ENCODE measurements around the gene ADGRG3. TPM values are rescaled to one million over a fixed set of nuclear protein-coding genes. Genes with fewer than 3 reads are reported as not detected.

ADGRG3 gene
- total RNA-seq, 1 donor from 2014 or later, result not detected

GRCh38 chr16:57657228-57657627, 10.9 kb upstream of the ADGRG3 start:
- H3K36me3 Mint-ChIP-seq (ENCODE audit: unreplicated experiment), result no peaks in the 10 kb centered on the region
- no peak for TF ChIP-seq CTCF (IDR thresholded peaks at IDR 0.05)

GRCh38 chr16:57658130-57658877, 9.8 kb upstream of the ADGRG3 start:
- TF ChIP-seq CTCF (IDR thresholded peaks at IDR 0.05), result no peak
- Mint-ChIP-seq H3K4me3 (ENCODE audit: unreplicated experiment) (no peak overlapping the region), H3K36me3 (ENCODE audit: unreplicated experiment) (no peaks in the 10 kb centered on the region), H3K9me3 (ENCODE audit: unreplicated experiment) (no peaks in the 10 kb centered on the region), H3K4me1 (ENCODE audit: unreplicated experiment) (peaks cover 12% of the 10 kb centered on the region), H3K27me3 (ENCODE audit: unreplicated experiment) (peaks cover 2% of the 10 kb centered on the region), H3K27ac (ENCODE audit: unreplicated experiment) (no peak overlapping the region)
- no peak for DNase-seq (ENCODE audit: extremely low spot score, unreplicated experiment)

More at GRCh38 chr16:57657228-57657627, 10.9 kb upstream of the ADGRG3 start:
- Mint-ChIP-seq H3K4me1 (ENCODE audit: unreplicated experiment) (peaks cover 12% of the 10 kb centered on the region), H3K27ac (ENCODE audit: unreplicated experiment) (no peak overlapping the region), H3K4me3 (ENCODE audit: unreplicated experiment) (no peak overlapping the region), H3K9me3 (ENCODE audit: unreplicated experiment) (no peaks in the 10 kb centered on the region), H3K27me3 (ENCODE audit: unreplicated experiment) (peaks cover 2% of the 10 kb centered on the region)
- DNase-seq (ENCODE audit: extremely low spot score, unreplicated experiment), result no peak

DNA sequence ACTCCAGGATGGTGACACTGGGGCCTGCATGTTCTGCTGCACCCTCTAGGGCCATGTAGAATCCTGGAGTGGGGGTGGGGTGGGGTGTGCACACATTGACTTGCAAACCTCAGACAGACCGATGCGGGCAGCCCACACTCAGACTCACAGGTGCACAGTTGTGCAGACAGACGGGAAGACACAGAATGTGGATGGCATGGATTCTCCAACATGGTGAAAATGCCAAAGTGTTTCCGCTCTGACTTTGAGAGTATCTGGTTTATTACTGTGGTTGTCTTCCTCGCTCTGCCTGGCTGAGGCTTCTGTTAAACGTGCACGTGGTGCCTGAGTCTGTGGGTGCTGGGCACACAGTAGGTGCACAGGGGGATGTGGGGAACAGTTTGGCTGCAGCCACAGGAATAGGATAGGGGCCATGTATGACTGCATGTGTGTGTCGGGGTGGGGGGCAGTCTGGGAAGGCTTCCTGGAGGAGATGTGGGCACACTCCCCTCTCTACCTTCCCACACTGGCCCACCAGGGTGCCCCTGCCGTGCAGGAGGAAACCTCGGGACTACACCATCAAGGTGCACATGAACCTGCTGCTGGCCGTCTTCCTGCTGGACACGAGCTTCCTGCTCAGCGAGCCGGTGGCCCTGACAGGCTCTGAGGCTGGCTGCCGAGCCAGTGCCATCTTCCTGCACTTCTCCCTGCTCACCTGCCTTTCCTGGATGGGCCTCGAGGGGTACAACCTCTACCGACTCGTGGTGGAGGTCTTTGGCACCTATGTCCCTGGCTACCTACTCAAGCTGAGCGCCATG, 9.0 kb upstream of the ADGRG3 start:
- Mint-ChIP-seq H3K4me1 (ENCODE audit: unreplicated experiment) (peaks cover 7% of the 10 kb centered on the region), H3K4me3 (ENCODE audit: unreplicated experiment) (no peak overlapping the region), H3K27ac (ENCODE audit: unreplicated experiment) (no peak overlapping the region), H3K27me3 (ENCODE audit: unreplicated experiment) (peaks cover 2% of the 10 kb centered on the region), H3K9me3 (ENCODE audit: unreplicated experiment) (no peaks in the 10 kb centered on the region), H3K36me3 (ENCODE audit: unreplicated experiment) (no peaks in the 10 kb centered on the region)
- DNase-seq (ENCODE audit: extremely low spot score, unreplicated experiment), result no peak
- no peak for TF ChIP-seq CTCF (IDR thresholded peaks at IDR 0.05)

DNA sequence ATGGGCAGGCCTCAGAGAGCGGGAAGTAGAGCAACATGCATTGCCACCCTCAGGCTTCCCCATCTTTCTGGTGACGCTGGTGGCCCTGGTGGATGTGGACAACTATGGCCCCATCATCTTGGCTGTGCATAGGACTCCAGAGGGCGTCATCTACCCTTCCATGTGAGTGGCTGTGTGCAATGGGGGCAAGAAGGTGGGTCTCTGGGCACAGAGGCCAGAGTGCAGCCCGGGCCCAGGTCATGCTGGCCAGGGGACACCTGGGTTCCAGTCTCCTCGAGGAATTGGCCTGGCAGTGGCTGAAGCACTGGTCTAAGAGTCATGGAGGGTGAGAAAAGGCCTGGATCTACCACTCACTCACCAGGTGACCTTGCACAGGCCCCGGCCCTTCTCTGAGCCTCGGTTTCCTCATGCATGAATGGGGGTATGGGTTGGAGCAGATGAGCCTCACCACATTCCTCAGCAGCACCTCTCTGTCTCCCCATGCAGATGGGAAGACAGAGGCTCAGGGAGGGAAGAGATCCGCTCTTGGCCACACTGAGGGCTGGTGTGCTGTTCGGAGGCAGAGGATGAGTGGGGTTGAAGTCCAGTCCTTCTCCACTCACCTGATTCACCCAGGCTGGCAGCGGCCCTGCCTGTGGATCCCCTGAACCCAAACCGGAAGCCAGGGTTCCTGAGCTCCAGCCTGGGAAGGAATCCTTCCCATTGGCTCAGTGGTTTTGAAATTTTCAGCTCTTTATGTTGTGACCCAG, 7.2 kb upstream of the ADGRG3 start:
- H3K27me3 Mint-ChIP-seq (ENCODE audit: unreplicated experiment), result peaks cover 2% of the 10 kb centered on the region
- H3K27ac Mint-ChIP-seq (ENCODE audit: unreplicated experiment), result no peak overlapping the region
- no peak for TF ChIP-seq CTCF (IDR thresholded peaks at IDR 0.05)
- H3K36me3 Mint-ChIP-seq (ENCODE audit: unreplicated experiment), result no peaks in the 10 kb centered on the region
- no peaks in the 10 kb centered on the region for H3K4me1 Mint-ChIP-seq (ENCODE audit: unreplicated experiment)
- H3K4me3 Mint-ChIP-seq (ENCODE audit: unreplicated experiment), result no peak overlapping the region
- H3K9me3 Mint-ChIP-seq (ENCODE audit: unreplicated experiment), result no peaks in the 10 kb centered on the region
- no peak for DNase-seq (ENCODE audit: extremely low spot score, unreplicated experiment)

Measured in osteocyte (in vitro differentiated cells).